GM19240 (cell line): ENCODE results near the gene PNPLA1.

ENCODE experiments used
- DNase-seq: peaks from one replicate; pipeline ENCODE4 v3.0.0; 2011; ENCODE audit warnings: low spot score; ENCODE audit not compliant: insufficient read length

The PNPLA1 gene

DNA sequence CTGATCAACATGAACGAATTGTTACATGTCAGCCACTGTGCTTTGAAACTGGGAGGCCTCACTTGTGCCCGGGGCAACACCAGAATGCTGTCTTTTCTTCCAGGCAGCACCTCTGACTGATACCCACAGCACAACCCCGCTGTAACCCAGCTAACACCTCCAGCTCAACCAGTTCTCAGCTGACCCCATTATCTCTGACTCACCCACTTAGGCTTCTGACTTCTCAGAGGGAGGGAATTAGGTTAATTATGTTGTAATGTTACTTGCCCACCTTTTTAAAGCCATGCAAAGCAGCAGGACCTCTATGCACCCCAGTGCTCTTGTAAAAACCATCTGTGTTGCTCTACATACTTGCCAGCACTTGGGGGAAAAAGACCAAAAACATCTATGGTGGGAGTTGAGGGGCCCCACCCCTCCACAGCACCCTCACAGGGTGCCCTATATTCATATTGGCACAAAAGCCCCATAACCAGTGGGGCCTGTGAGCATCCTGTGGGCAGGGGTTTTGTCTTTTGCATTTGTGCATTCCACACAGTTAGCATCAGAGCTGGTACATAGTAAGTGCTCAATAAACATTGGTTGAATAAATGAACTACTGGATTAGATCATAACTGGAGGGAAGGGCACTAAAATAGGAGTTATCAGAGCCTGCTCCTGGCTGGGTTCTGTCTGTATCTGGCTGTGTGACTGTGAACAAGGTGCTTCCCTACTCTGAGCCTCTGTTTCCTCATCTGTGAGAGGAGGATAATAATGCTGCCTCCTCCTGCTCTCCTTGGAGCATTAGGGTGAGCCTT is 44.6 kb downstream of the PNPLA1 start:
- DNase-seq: no peak

DNA sequence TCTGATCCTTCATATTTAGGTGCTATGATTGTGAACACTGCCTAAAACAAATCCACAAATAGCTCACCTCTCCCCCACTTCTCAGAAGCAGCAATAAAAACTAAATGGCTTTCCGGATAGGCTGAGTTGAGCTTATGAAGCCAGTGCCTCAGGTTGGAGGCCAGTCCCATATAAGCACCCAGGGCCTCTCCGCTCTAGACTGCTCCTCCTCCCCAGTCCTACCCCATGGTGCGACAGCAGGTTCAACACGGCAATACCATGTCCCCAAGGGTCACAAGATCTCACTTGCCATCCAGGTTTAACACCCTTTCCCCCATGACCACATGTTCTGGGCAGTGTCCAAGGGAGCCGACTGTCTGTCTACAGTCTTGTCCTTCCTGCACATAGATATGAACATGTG is 46.1 kb downstream of the PNPLA1 start:
- no peak for DNase-seq

DNA sequence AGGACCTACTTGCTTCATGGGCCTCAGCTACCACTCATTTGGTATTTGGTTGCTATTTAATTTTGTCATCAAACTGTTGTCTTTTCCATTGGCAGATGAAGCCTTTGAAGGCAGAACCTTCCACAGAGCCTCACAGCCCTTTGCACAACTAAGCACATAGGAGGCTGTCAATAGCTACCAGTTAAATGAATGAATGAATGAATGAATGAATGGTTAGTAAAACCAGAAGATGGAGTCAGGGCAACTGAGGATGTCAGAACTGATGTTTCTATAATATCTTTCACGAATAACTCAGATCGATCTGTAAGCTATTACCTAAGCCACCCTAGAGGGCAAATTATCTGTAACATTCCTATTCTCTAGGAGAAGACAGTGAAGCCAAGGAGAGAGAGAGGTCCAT is 47.8 kb downstream of the PNPLA1 start:
- no peak for DNase-seq

DNA sequence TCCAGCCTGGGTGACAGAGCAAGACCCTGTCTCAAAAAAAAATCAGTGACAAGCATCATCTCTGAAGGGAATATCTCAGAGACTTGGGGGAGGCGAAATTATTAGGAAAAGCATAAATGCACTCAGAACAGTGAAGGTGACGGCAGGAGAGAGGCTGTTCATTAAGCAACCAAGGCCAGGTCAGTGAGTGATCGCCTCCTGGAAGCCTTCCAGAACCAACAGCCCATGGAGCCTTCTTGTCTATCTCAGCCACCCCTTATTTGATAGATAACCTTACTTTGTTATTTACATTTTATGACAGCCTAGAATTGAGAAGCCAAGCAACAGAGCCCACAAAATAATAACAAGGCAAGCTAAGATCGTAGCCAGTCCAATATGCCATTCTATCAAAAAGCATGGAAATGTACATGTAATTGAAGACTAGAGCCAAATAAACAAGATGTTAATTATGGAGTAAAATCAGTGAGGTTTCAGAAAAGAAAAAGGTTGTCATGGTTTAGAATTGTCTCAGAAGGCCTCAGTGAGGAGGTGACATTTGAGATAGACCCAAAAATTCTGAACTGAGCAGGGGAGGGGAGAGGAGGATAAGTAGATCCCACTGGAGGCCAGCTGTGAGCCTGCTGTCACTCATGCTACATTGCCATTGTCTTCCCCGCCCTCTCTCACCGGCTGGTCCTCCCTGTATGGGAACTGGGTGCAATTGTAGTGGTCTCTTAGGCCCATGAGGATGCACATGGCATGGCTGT is 49.0 kb downstream of the PNPLA1 start:
- DNase-seq: no peak

DNA sequence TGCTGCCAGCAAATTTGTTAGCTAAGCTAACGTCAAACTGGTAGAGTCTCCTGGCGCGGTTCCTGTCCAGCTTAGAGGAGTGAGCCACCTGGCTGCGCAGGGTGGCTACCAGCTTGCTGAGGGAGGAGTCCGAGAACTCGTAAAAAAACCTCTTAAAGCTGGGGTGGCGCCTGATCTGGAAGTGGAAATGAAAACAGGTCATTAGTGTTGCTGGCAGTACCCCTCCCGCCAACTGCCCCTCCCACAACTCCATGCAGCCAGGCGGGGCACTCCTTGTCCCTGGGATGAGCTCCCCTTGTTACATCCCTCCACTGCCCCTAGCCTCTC is 49.5 kb downstream of the PNPLA1 start:
- DNase-seq: no peak

DNA sequence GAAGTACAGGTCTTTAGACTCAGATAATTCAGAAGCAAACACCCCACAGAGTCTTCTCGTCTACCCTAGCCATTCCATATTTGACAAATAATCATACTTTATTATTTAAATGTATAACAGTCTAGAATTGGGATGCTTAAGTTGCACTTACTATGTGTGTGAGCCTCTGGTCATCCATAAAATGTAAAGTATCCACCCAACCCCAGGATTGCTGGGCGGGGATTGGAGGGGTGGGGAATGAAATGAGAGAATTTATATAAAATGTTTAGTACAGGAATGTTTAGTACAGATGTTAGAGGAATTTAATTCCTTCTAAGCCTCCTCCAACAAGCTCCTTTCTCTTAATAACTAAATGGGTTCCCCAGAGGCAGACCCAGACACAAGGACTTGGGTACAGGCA is 50.0 kb downstream of the PNPLA1 start:
- DNase-seq: no peak

DNA sequence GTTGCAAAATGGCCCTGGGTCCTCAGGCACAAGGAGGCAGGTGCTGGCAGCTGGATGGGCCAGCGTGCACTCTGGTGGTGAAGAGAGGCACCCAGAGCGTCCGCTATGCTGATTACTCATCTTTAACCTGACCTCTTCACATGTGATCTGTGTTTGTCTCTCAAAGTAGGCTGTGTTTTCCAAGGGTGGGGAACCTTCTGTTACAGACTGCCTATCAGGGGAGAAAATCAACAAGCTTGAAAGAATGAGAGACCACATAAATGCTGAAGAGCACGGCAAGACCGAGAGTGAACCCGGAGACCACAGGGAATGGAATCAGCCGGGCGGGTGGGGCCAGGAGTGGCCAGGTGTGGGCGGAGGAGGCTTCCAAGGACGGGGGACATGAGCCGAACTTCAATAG is 50.6 kb downstream of the PNPLA1 start:
- DNase-seq: no peak

DNA sequence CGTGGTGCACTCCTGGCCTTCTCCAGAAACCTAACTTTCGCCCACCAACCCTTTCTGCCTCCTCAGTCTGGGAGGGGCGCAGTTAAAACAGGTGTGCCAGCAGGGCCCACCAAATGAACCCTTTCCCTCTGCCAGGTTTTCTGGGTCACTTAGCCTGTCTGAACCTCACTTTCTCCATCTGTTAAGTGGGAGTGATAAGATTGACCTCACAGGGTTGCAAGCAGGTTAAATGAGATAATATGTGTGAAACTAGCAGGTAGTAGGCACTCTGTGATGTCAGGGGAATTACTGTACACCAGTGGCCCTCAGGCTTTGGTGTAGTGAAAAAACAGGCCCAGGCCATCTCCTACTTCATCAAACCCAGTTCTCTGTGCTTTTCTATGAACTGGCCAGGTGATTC is 52.7 kb downstream of the PNPLA1 start:
- DNase-seq: no peak

DNA sequence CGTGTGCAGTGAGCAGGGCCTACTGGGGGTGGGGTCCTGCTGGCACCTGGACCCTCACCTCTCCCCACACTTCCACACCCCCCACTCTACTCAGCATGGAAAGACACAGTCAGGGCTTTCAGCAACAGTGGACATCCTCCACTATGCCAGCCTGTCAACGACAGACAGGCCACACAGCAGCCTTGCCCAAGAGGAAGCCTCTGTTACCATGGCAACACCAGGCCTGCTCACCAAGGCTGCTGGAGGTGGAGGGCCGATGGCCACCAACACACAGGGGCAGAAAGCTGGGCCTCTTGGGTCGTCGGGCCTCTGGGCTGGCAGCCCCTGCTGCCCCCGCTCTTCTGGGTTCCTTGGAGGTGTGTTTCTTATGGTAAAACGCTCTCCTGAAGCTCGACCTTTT is 53.2 kb downstream of the PNPLA1 start:
- DNase-seq: no peak

DNA sequence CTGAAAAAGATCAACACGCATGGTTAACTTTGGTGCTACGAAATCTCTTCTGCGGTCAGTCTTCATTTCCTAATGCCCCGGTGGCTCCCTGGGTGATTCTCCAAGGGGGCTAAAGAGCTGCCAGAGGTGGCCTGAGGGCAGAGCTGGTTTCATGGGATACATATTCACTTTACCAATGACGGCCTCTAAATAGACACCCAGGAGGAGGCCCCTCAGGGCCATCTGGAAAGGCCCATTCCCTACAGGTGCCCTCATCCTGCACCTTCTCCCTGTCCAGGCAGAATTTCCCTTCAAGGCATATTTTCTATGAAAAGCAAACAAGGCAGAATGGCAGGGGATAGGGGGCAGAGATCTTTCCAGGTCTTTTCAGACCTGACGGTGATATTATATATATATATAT is 54.3 kb downstream of the PNPLA1 start:
- no peak for DNase-seq

DNA sequence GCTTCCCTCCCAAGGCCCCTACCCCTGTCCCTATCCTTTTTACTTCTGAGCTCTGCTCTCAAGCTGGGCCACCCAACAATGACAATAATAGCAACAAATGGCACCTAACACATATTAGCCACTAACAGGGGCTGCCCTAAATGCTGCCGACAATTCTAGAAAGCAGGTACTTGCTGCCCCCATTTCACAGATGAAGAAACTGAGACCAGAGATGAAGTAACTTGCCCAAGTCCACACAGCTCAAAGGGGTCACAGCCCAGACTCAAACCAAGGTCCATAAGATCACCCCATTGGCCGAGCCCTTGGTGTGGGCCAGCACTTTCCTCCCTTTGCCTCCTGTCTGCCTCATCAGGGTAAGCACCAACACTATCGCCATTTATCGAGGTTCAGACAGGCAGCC is 54.9 kb downstream of the PNPLA1 start:
- DNase-seq: no peak

DNA sequence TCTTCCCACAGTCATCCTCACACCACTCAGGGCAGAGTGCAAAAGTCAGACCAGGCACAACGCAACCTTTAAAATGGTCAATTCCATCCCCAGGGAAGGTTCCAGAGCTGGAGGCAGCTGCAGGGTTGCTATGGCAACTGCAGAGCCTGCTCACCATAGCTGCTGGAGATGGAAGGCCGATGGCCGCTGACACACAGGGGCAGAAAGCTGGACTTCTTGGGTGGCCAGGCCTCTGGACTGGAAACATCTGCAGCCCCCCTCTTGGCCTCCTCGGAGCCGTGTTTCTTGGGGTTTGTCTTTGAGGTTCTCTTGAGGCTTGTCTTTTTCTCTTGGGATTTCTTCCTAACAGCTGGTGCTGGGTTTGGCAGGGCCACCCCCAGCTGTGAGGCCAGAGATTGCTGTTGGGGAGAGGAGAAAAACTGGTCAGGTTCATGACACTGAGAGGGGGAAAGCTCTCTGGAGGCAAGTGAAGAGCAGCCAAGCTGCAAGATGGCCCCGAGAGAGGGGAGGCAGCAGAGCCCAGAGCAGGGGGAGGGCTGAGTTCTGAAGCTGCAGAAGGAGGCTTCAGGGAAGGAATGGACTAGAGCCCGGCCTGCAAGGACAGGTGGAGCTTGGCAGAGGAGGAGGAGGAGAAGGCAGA is 56.6 kb downstream of the PNPLA1 start:
- DNase-seq: no peak

DNA sequence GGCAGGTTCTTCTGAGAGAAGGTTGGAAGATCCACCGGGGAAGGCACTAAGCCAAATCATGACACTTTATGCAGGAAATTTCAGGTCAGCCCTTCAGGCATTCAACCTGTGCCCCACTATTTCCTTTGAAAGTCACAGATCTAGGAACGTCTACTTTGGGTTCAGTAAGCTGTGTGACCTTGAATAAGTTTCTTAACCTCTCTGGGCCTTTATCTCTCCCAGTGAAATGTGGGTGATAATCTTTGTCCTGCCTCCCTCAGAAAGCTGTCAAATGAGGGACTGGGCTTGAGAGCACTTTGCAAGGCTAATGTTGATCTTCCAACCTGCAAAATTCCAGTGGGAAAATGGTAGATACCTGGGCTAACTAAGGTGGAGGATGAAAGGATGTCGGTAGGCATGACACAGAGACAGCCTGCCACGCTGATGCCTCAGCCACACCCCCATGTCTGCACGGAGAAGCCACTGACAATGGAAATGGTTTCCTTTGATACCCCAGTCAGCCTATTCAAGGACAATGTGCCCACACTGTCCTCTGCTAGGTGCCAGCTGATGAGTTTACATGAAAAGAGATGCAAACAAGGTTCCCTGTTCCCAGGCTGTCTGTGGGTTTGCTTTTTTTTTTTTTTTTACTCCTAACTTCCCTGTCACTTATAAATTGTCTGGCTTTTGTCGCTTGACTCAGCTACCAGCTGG is 57.5 kb downstream of the PNPLA1 start:
- no peak for DNase-seq

DNA sequence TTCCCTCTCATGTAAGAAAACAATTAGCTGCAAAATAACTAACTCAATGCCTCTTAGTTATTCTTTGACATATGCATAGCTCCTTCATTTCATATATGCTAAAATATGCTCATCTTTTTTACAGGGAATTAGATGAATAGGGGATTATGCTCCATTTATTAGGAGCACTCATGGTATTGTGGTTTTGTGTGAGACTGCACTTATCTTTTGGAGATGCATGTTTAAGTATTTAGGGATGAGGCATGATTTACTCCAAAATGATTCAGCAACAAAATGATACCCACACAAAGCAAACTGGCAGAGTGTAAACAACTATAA is 58.0 kb downstream of the PNPLA1 start:
- no peak for DNase-seq

DNA sequence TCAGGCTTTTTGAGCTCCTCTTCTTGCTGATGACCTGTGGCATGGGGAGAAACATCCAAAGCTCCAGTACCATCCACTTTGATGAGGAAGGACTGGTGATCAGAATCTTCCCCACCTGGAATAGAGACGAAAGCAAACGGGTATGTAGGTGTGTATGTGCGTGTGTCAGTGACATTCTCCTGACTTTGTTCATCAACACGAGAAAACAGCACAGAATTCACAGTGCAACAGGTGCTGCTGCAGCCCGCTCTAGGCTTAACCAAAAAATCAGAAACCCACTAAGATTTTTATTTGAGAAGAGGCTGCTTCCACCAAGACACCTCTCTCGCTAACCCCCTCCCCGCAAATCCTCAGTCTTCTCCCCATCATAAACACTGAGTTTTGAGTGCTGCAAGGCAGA is 58.7 kb downstream of the PNPLA1 start:
- no peak for DNase-seq

DNA sequence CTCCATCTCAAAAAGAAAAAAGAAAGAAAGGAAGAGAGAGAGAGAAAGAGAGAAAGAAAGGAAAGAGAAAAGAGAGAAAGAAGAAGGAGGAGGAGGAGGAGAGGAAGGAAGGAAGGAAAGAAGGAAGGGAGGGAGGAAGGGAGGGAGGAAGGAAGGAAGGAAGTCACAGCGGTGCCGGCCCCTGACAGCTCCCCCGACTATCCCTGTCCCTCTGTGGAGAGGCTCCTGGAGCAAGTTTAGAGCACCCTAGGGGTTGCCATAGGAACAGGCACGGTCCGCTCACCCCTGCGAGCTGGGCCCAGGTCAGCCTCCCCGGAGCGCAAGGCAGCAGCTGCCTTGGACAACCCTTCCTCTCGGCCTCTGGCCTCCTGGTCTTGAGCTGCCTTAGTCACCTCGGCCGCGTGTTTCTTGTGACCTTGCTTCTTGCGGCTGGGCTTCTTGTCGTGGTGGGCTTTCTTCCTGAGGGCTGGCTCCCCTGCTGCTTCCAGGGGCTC is 60.0 kb downstream of the PNPLA1 start:
- no peak for DNase-seq

DNA sequence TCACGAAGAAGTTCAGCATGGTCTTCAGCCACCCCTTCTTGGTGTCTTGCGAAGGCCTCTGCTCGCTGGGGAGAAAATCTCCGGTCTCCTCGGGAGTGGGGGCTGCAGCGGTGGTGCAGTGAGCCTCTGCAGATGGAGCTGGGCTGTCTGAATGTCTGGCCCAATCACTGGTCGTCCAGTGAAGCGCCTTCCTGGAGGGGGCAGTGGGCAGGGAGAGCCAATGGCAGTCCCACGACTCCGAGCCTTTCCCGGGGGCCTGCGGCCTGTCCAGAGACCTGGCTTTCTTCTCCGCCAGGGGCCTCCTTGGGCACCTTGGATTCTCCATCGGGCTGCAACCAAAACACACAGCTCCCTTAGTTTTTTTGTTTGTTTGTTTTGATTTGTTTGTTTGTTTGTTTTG is 60.5 kb downstream of the PNPLA1 start:
- DNase-seq: no peak

DNA sequence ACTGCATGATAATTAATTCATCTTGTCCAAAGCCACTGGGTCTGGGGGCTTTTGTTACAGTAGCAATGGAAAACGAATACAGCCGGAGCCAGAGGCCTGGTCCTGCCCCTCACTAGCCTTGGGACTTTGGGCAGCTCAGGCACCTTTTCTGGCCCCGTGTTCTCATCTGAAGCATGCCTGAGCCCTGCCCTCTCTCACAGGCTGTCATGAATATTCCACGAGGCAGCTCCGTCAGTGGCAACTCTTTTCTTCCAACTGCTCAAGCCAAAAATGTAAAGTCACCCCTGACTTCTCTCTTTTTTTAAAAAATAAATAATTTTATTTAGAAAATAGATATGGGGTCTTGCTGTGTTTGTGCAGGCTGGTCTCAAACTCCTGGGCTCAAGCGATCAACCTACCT is 61.5 kb downstream of the PNPLA1 start:
- DNase-seq: no peak

DNA sequence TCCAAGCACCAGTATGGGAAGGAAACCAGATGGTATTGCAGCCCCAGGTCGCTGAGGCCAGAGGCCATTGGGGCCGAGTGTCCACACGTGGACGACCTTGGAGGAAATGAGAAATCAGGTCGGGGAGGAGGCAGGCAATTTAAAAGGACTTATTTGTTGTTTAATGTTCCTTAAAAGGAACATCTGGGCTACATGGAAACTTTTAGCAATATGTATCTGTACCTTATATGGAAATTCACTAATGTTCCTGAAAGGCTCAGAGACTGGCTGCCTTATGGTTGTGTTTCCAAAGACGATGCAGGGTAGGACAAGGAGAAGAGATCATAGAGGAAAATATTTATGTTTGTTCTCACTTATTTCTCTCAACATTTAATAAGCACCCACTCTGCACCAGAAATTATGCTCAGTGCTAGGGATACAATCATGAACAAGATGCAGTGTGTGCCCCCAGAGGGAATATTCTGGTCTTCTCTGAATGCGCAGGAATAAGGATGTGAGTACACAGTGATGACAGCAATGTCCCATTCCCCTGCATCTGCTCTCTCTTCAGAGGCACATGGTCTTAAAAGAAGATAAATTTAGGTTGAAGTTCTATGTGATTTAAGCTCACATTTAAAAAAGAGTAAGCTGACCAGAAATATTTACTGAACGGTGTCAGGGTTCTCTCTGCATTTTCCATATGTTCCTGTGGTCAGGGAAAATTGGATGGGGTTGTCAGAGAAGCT is 63.5 kb downstream of the PNPLA1 start:
- DNase-seq: no peak

DNA sequence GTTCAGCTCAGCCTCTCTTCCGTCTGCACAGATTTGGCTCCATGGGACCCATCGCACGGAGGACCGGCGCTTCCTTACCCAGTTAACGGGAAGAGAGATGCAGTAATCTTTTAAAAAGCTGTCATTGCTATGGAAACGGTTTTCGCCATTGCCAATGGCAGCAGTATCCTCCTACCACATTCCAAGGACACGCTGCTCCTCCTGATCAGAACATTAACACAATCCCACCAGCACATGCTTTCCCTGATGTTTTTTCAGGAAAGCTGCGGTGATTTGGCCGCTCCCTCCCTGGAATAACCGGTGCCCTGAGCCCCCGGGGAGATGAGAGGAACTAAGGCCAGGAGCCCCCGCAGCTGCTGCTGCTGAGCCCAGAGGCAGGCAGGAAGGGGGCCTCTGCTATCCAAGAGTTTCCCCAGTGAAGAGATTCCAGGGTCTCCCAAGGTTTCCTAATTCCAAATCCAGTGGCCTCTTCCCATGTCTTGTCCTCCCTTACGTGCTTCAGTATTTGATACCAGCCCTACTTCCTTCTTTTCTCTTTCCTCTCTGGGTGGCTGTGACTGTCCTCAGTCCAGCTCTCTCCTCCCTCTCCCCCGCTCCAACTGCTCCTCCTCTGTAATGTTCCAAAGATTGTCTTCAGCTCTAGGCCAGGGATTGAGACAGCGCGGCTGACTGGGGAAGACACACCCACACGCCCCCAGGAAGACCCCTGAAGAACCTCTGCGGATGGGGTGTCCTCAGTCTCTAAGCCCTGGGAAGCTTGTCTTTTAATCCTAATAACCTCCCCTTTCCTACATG is 64.3 kb downstream of the PNPLA1 start:
- no peak for DNase-seq
